Measurements from ENCODE around the gene BHLHE40.

The BHLHE40 gene

DNA sequence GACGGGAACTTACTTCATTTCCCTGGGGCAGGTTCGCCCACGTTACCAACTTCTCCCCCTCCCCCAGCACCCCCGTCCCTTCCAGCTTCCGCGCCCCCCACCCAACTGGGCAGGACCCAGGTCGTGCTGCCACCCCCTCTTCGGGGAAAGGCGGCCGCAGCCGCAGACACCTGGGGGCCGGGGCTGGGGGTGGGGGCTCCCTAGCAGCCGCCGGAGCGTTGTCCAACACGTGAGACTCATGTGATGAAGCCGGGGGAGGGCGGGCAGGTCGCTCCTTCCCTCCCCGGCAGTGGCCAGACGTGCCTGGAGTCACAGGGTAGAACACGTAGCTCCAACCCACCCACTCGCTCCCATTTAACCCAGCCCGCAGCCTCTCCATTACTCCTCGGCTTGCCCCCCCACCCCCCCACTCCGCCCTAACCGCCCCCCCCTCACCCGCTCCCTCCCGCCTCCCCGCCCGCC is 240 bp upstream of the BHLHE40 start:
- no peak for DNase-seq (ENCODE audit: extremely low read depth, low read depth)
- no peak for TF ChIP-seq CTCF (IDR thresholded peaks at IDR 0.05; ENCODE audit: low read depth, low read length, missing control alignments)
- H3K4me3 ChIP-seq (replicated peaks; ENCODE audit: low read depth, low read length) = peak overlapping the region; percentile 91

DNA sequence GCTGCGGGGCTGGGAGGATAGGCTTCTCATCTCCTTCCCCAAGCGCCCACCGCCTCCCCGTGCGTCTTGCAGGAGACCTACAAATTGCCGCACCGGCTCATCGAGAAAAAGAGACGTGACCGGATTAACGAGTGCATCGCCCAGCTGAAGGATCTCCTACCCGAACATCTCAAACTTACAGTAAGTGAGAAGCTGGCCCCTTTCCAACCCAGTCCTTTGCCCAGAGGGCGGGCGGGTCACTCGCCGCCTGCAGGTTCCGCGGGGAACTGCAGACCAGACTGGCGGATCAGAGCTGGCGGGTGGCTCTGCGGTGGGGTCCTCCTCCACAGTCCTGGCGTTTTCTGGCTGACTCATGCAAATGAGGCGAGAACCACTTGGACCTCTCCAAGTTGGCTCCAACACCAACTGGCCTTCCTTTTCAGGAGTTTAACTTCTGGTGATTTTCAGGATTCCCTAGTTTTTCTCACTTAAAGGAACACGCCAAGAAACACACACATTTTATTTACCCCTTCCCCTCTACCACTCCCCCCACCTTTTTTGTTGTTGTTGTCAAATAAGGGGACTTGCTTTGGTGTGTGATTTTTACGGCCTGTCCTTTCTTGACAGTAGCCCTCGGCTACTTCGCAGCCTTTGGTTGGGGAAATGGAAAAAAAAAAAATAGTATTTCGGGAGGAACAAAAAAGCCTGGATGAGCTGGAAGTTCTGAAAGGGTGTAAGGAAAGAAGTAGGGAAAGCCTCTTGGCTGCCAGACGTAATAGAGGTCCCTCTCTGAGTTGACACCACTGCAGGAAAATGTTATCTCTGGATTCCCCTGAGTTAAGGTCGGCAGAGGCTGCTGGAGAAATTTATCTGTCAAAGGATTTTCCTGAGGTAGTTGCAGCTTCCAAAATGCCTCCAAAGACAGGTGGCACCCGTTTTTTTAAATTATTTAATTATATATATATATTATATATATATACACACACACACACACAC is 1.3 kb downstream of the BHLHE40 start:
- peak; percentile 97 for TF ChIP-seq CTCF (IDR thresholded peaks at IDR 0.05; ENCODE audit: low read depth, low read length, missing control alignments)
- peak overlapping the region; percentile 91 for H3K4me3 ChIP-seq (replicated peaks; ENCODE audit: low read depth, low read length)
- peak; percentile 84 for DNase-seq (ENCODE audit: extremely low read depth, low read depth)

DNA sequence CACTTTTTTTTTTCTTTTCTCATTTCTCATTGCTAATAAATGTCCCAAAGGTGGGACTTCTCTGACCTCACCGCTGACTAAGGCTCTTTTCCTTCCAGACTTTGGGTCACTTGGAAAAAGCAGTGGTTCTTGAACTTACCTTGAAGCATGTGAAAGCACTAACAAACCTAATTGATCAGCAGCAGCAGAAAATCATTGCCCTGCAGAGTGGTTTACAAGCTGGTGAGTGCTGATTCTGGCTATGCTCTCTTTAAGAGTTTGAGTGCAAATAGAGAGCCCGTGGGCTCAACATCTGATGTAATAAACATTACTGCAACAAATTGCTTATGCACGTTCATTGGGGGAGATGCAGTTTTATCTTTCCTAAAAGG is 2.0 kb downstream of the BHLHE40 start:
- H3K4me3 ChIP-seq (replicated peaks; ENCODE audit: low read depth, low read length) = peak overlapping the region; percentile 21
- no peak for TF ChIP-seq CTCF (IDR thresholded peaks at IDR 0.05; ENCODE audit: low read depth, low read length, missing control alignments)
- no peak for DNase-seq (ENCODE audit: extremely low read depth, low read depth)

GRCh38 chr3:4981665-4982494 is 2.6 kb downstream of the BHLHE40 start:
- DNase-seq (ENCODE audit: extremely low read depth, low read depth) = no peak
- TF ChIP-seq CTCF (IDR thresholded peaks at IDR 0.05; ENCODE audit: low read depth, low read length, missing control alignments) = no peak
- H3K4me3 ChIP-seq (replicated peaks; ENCODE audit: low read depth, low read length) = peak overlapping the region; percentile 21

GRCh38 chr3:4982773-4983738 is 3.8 kb downstream of the BHLHE40 start:
- no peak overlapping the region for H3K4me3 ChIP-seq (replicated peaks; ENCODE audit: low read depth, low read length)
- no peak for DNase-seq (ENCODE audit: extremely low read depth, low read depth)

More at GRCh38 chr3:4982773-4983738, 3.8 kb downstream of the BHLHE40 start:
- TF ChIP-seq CTCF (IDR thresholded peaks at IDR 0.05; ENCODE audit: low read depth, low read length, missing control alignments) = no peak
